Panc1 (cell line): ENCODE measurements around the gene OSBPL8. TPM values are rescaled to one million over a fixed set of nuclear protein-coding genes. Genes with fewer than 3 reads are reported as not detected.

ENCODE experiments used
- ATAC-seq: fragments of 200-7000 bp; cut with Tn5 transposase; 2 replicates; pipeline ENCODE4 v1.9.1; 2020; ENCODE audit warnings: mild to moderate bottlenecking, moderate library complexity
- BruUV-seq: library from RNA; stranded (reverse); fragments of 400-500 nt; replicated peaks from 2 replicates; lab custom pipeline; 2021; lab: Mats Ljungman, UMichigan
- CTCF ChIA-PET: fragments of 300-600 bp; sonication (Branson Sonifier 250); formaldehyde crosslinking; loops from one replicate; lab custom pipeline; 2022; ENCODE audit warnings: antibody characterized with exemption; lab: Charles Lee
- POLR2A ChIA-PET: fragments of 300-600 bp; sonication (Branson Sonifier 250); formaldehyde crosslinking; loops from one replicate; lab custom pipeline; 2022; ENCODE audit warnings: antibody characterized with exemption; lab: Charles Lee
- DNase-seq: peaks from one replicate; pipeline ENCODE4 v3.0.0-alpha.2; 2010; ENCODE audit warnings: low read depth, low spot score
- H3K27ac ChIP-seq: 2 replicates; pipeline ENCODE4 v1.5.1; 2011; ENCODE audit warnings: mild to moderate bottlenecking, low read length, inconsistent platforms
- H3K27me3 ChIP-seq: fragments of 200-500 bp; sonication (Bioruptor generic); 2 replicates; pipeline ENCODE4 v1.6.0; 2014; ENCODE audit warnings: low read length, inconsistent platforms; ENCODE audit not compliant: control insufficient read depth, insufficient read depth
- H3K36me3 ChIP-seq: fragments of 200-500 bp; sonication (Bioruptor generic); 2 replicates; pipeline ENCODE4 v1.5.1; 2014; ENCODE audit warnings: inconsistent platforms, mild to moderate bottlenecking, low read length, moderate library complexity; ENCODE audit not compliant: control insufficient read depth, insufficient read depth
- H3K4me1 ChIP-seq: 2 replicates; pipeline ENCODE4 v1.5.1; 2011; ENCODE audit warnings: inconsistent platforms, mild to moderate bottlenecking, low read length, moderate library complexity; ENCODE audit not compliant: control insufficient read depth, insufficient read depth
- H3K4me3 ChIP-seq, 2 experiments: 2 replicates each; pipeline ENCODE4 v1.5.1; 2011 to 2012; ENCODE audit warnings: low read depth in 2 of 2, low read length in 2 of 2, mild to moderate bottlenecking in 2 of 2, inconsistent platforms in 1 of 2, moderate library complexity in 1 of 2
- H3K9me3 ChIP-seq: fragments of 200-500 bp; sonication (Bioruptor generic); 2 replicates; pipeline ENCODE4 v1.5.1; 2014; ENCODE audit warnings: low read depth, mild to moderate bottlenecking, inconsistent platforms, low read length, moderate library complexity; ENCODE audit not compliant: control insufficient read depth, insufficient read depth
- POLR2AphosphoS5 ChIP-seq: IDR thresholded peaks from 2 replicates; pipeline ENCODE4 v1.6.1; 2012; ENCODE audit warnings: mild to moderate bottlenecking, low read depth, low read length, moderate library complexity
- SIN3A ChIP-seq: IDR thresholded peaks from 2 replicates; pipeline ENCODE4 v1.6.1; 2012; ENCODE audit warnings: low read depth, mild to moderate bottlenecking, low read length, moderate library complexity, borderline replicate concordance; ENCODE audit not compliant: insufficient read depth
- TCF7L2 ChIP-seq: IDR thresholded peaks from 2 replicates; pipeline ENCODE4 v1.6.1; 2011; ENCODE audit warnings: mild to moderate bottlenecking, low read depth, low read length, inconsistent platforms
- in situ Hi-C: cut with HindIII; loops from 2 replicates; pipeline ENCODE4 v1.10.0; 2016; ENCODE audit warnings: low sequenced_read_pairs, low pct_unique_long_range_greater_than_20kb
- intact Hi-C: fragments of 100-400 bp; cut with micrococcal nuclease; formaldehyde crosslinking; loops from one replicate; pipeline ENCODE4 v1.10.0; 2022; ENCODE audit not compliant: unreplicated experiment
- total RNA-seq: library from RNA; stranded (reverse); gene quantifications from one replicate; pipeline ENCODE4 v1.2.1, GENCODE V29; 2021; ENCODE audit not compliant: unreplicated experiment
- TF ChIP-seq, protein P1 (sequence below), 2 experiments: IDR thresholded peaks; 2 replicates each; pipeline ENCODE4 v1.6.1; 2011 to 2012; ENCODE audit warnings: low read depth in 2 of 2, control low read depth in 1 of 2, low read length in 1 of 2, mild to moderate bottlenecking in 1 of 2, moderate library complexity in 1 of 2; ENCODE audit not compliant: insufficient read depth in 1 of 2
- TF ChIP-seq, protein P2 (sequence below): fragments of 450-650 bp; IDR thresholded peaks from 2 replicates; pipeline ENCODE4 v1.5.1; 2017; ENCODE audit warnings: mild to moderate bottlenecking

OSBPL8 gene
- total RNA-seq, 1 experiment from 2014 or later: 76.9 TPM

DNA sequence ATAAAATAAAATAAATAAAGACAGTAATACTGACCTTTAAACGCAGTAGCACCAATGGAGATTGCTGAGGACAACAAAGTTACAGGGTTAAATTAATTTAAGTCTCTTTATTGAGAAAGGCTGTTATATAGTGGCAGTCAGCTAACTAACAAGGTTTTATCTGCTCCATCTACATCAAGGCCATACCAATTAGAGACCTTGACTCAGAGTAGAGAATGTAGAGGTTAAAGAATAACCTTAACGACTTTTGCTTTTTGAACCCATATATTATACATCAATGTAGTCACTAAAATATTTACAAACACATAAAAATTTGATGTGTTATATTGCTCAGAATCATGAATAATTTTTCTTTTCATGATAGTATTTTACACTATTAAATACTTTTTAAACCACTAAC, 21.6 kb downstream of the OSBPL8 start:
- TF ChIP-seq, protein P1, sequence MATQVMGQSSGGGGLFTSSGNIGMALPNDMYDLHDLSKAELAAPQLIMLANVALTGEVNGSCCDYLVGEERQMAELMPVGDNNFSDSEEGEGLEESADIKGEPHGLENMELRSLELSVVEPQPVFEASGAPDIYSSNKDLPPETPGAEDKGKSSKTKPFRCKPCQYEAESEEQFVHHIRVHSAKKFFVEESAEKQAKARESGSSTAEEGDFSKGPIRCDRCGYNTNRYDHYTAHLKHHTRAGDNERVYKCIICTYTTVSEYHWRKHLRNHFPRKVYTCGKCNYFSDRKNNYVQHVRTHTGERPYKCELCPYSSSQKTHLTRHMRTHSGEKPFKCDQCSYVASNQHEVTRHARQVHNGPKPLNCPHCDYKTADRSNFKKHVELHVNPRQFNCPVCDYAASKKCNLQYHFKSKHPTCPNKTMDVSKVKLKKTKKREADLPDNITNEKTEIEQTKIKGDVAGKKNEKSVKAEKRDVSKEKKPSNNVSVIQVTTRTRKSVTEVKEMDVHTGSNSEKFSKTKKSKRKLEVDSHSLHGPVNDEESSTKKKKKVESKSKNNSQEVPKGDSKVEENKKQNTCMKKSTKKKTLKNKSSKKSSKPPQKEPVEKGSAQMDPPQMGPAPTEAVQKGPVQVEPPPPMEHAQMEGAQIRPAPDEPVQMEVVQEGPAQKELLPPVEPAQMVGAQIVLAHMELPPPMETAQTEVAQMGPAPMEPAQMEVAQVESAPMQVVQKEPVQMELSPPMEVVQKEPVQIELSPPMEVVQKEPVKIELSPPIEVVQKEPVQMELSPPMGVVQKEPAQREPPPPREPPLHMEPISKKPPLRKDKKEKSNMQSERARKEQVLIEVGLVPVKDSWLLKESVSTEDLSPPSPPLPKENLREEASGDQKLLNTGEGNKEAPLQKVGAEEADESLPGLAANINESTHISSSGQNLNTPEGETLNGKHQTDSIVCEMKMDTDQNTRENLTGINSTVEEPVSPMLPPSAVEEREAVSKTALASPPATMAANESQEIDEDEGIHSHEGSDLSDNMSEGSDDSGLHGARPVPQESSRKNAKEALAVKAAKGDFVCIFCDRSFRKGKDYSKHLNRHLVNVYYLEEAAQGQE (IDR thresholded peaks at IDR 0.05; ENCODE audit: insufficient read depth in 1 of 2, low read depth in 2 of 2, low read length in 1 of 2): no peak
- TF ChIP-seq, protein P2, sequence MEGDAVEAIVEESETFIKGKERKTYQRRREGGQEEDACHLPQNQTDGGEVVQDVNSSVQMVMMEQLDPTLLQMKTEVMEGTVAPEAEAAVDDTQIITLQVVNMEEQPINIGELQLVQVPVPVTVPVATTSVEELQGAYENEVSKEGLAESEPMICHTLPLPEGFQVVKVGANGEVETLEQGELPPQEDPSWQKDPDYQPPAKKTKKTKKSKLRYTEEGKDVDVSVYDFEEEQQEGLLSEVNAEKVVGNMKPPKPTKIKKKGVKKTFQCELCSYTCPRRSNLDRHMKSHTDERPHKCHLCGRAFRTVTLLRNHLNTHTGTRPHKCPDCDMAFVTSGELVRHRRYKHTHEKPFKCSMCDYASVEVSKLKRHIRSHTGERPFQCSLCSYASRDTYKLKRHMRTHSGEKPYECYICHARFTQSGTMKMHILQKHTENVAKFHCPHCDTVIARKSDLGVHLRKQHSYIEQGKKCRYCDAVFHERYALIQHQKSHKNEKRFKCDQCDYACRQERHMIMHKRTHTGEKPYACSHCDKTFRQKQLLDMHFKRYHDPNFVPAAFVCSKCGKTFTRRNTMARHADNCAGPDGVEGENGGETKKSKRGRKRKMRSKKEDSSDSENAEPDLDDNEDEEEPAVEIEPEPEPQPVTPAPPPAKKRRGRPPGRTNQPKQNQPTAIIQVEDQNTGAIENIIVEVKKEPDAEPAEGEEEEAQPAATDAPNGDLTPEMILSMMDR: no peak
- no peak for TF ChIP-seq TCF7L2
- POLR2A ChIA-PET: interaction anchor here (0.6 kb wide), 1 partner anchor 494 kb away, joined by 3 read pairs; no protein-coding TSS in a partner anchor
- Histone ChIP-seq H3K27me3 (no peaks in the 10 kb centered on the region), H3K27ac (no peak overlapping the region), H3K36me3 (no peaks in the 10 kb centered on the region), H3K9me3 (no peaks in the 10 kb centered on the region), H3K4me1 (peaks cover 2% of the 10 kb centered on the region; the same call in 1 of the 2 replicates), H3K4me3 (no peak overlapping the region)
- intact Hi-C loops (no loop called here), in situ Hi-C loops (no loop called here)
- ATAC-seq (no peak), DNase-seq (no peak)
- no TSS peak for BruUV-seq
- CTCF ChIA-PET: no interaction called here

DNA sequence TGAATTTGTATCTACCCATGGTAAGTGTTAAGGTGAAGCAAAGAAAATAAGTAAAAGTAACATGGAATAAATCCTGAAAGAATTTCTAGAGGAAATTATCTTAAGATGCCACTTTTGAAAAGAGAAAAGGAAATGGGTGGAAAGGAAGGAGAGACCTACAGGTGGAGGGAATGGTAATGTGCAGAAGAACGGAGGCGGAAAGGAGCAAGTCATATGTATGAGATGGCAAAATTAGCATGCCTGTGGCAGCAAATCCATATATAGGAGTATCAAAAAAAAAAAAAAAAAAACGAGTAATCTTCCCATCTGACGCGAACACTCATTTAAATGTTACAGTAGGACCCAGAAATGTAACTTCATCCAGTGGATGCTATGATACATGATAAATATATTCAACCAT, 23.0 kb downstream of the OSBPL8 start:
- BruUV-seq: no TSS peak
- in situ Hi-C loops: no loop called here

More for the DNA sequence above, 23.0 kb downstream of the OSBPL8 start:
- Histone ChIP-seq H3K36me3 (no peaks in the 10 kb centered on the region), H3K27ac (no peak overlapping the region), H3K9me3 (no peaks in the 10 kb centered on the region), H3K4me3 (no peak overlapping the region), H3K27me3 (no peaks in the 10 kb centered on the region), H3K4me1 (peaks cover 2% of the 10 kb centered on the region; the same call in 1 of the 2 replicates)
- intact Hi-C loops: no loop called here
- ChIA-PET CTCF (no interaction called here), POLR2A (no interaction called here)
- DNase-seq: no peak
- no peak for ATAC-seq
- TF ChIP-seq, protein P1 (IDR thresholded peaks at IDR 0.05; ENCODE audit: insufficient read depth in 1 of 2, low read depth in 2 of 2, low read length in 1 of 2): no peak
- TF ChIP-seq, protein P2: no peak
- TF ChIP-seq SIN3A: no peak
- TF ChIP-seq TCF7L2: no peak
- TF ChIP-seq POLR2AphosphoS5: no peak
